PFSK-1 (cell line): ENCODE data around the gene SHOC1.

Experiments used
- FOXP2 ChIP-seq: optimal IDR thresholded peaks from 2 replicates; pipeline ENCODE3; 2011; ENCODE audit warnings: borderline replicate concordance, control low read depth, inconsistent platforms; ENCODE audit not compliant: insufficient read depth; ENCODE audit errors: extremely low read length, extremely low read depth
- POLR2AphosphoS5 ChIP-seq: IDR thresholded peaks from 2 replicates; pipeline ENCODE4 v1.6.1; 2012; ENCODE audit warnings: low read depth, mild to moderate bottlenecking, control low read depth, low read length, moderate library complexity

DNA sequence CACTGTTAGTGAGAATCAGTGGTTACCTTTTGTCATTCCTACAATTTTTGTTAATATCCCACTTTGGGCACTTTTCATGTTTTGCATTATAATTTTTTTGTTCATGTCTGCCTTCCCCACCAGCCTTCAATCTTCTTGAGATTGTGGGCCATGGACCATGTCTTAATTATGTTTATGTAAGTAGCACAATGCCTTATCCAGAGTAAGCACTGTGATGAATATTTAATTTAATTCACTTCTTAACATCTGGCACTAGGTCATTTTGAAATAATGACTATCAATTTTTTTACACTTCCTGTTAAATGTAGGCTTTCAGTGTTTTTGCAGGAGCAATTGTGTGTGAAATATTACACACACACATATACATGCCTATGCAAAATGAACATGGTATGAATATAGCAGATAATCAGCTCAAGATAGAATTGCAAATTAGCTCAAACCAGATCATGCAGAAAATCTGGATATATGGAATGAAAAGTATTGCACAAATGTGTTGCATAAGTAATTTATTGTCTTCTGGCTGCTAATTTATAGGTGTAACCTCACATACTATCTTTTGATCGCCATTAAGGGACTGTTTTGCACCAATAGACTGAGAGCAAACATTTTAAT, 5.3 kb upstream of the SHOC1 start:
- no peak for TF ChIP-seq POLR2AphosphoS5
- no peak for TF ChIP-seq FOXP2
